GM19328 (cell line): ENCODE measurements around the gene ING3.
"Not testable (repeated sequence)": the region's sequence is repeated elsewhere in the genome, so short reads cannot be mapped to it uniquely, and the experiment has no call there.

Experiments
- ATAC-seq: cut with Tn5 transposase; IDR thresholded peaks from one replicate; pipeline ENCODE4 v1.9.1; 2021; ENCODE audit warnings: mild to moderate bottlenecking, moderate library complexity; ENCODE audit not compliant: unreplicated experiment

The ING3 gene

GRCh38 chr7:120949998-120950538, 509 bp upstream of the ING3 start:
- ATAC-seq: no peak

GRCh38 chr7:120951309-120951699, 727 bp downstream of the ING3 start:
- no peak for ATAC-seq

- no peak for ATAC-seq
These were observed 1.2 kb downstream of the ING3 start for GRCh38 chr7:120951826-120952225.

- no peak for ATAC-seq
These were observed 5.1 kb downstream of the ING3 start for GRCh38 chr7:120955577-120956149.

- ATAC-seq: no peak
These were observed 9.4 kb downstream of the ING3 start for GRCh38 chr7:120959929-120960484.

- no peak for ATAC-seq
These were observed 10.1 kb downstream of the ING3 start for GRCh38 chr7:120960714-120961113.

GRCh38 chr7:120961638-120962173, 11.1 kb downstream of the ING3 start:
- ATAC-seq: no peak

GRCh38 chr7:120964088-120964487, 13.5 kb downstream of the ING3 start:
- ATAC-seq: no peak

- no peak for ATAC-seq
These were observed 16.4 kb downstream of the ING3 start for GRCh38 chr7:120966961-120967360.

- no peak for ATAC-seq
These were observed 23.3 kb downstream of the ING3 start for GRCh38 chr7:120973849-120974248.

- ATAC-seq: no peak
These were observed 29.4 kb downstream of the ING3 start for GRCh38 chr7:120979765-120980499.

GRCh38 chr7:120981117-120981516, 30.5 kb downstream of the ING3 start:
- no peak for ATAC-seq

- ATAC-seq: no peak
These were observed 31.5 kb downstream of the ING3 start for GRCh38 chr7:120981888-120982615.

GRCh38 chr7:120983592-120983991, 33.0 kb downstream of the ING3 start:
- ATAC-seq: not testable (repeated sequence)

GRCh38 chr7:120984406-120984805, 33.8 kb downstream of the ING3 start:
- no peak for ATAC-seq

GRCh38 chr7:120985130-120985758, 34.7 kb downstream of the ING3 start:
- ATAC-seq: no peak

GRCh38 chr7:120985839-120986238, 35.3 kb downstream of the ING3 start:
- no peak for ATAC-seq

- no peak for ATAC-seq
These were observed 36.1 kb downstream of the ING3 start for GRCh38 chr7:120986650-120987049.

GRCh38 chr7:120987280-120987679, 36.7 kb downstream of the ING3 start:
- ATAC-seq: no peak

- ATAC-seq: peak; percentile 98
These were observed 37.4 kb downstream of the ING3 start for GRCh38 chr7:120987683-120988590.
